ENCODE results near the gene ITGB1BP1. TPM values are rescaled to one million over a fixed set of nuclear protein-coding genes. Genes with fewer than 3 reads are reported as not detected.
A peak's percentile ranks its signal among the peaks of the same experiment; 100 is the strongest.

Gene ITGB1BP1
- total RNA-seq, 1 donor from 2014 or later, result 97.0 TPM

GRCh38 chr2:9430316-9431293 lies 7.3 kb upstream of the ITGB1BP1 start:
- DNase-seq (no peak), ATAC-seq (ENCODE audit: poor library complexity) (no peak)
- intact Hi-C loops (cut with DNase I), result no loop called here

- intact Hi-C loops (cut with DNase I), result loop anchor here (10.0 kb wide), 1 partner anchor 224 kb away; the partner anchor contains the start of gene ASAP2
- ATAC-seq (ENCODE audit: poor library complexity) (no peak), DNase-seq (no peak)
Observed at GRCh38 chr2:9428965-9429577, 5.7 kb upstream of the ITGB1BP1 start.

- DNase-seq (no peak), ATAC-seq (ENCODE audit: poor library complexity) (no peak)
- intact Hi-C loops (cut with DNase I), result loop anchor here (5.0 to 10.0 kb wide), 2 partner anchors 220 to 282 kb away; partner anchors contain the start of gene ASAP2
Observed at GRCh38 chr2:9424447-9425164, 1.3 kb upstream of the ITGB1BP1 start.

- ATAC-seq (ENCODE audit: poor library complexity), result no peak
- DNase-seq, result no peak
- intact Hi-C loops (cut with DNase I), result loop anchor here (5.0 to 10.0 kb wide), 2 partner anchors 219 to 282 kb away; partner anchors contain the start of gene ASAP2
Observed at GRCh38 chr2:9423922-9424272, 569 bp upstream of the ITGB1BP1 start.

- peak; percentile 74 for DNase-seq
- peak; percentile 48 for ATAC-seq (ENCODE audit: poor library complexity)
- intact Hi-C loops (cut with DNase I), result loop anchor here (5.0 to 10.0 kb wide), 2 partner anchors 218 to 280 kb away; partner anchors contain the start of gene ASAP2
Observed at GRCh38 chr2:9422321-9423099, 818 bp downstream of the ITGB1BP1 start.

- ATAC-seq (ENCODE audit: poor library complexity) (no peak), DNase-seq (no peak)
- intact Hi-C loops (cut with DNase I), result loop anchor here (5.0 to 10.0 kb wide), 2 partner anchors 216 to 278 kb away; partner anchors contain the start of gene ASAP2
Observed at GRCh38 chr2:9420495-9420894, 2.8 kb downstream of the ITGB1BP1 start.

GRCh38 chr2:9419541-9419940 lies 3.8 kb downstream of the ITGB1BP1 start:
- ATAC-seq (ENCODE audit: poor library complexity) (no peak), DNase-seq (no peak)
- intact Hi-C loops (cut with DNase I), result no loop called here

GRCh38 chr2:9418746-9419145 lies 4.6 kb downstream of the ITGB1BP1 start:
- ATAC-seq (ENCODE audit: poor library complexity), result no peak
- intact Hi-C loops (cut with DNase I), result no loop called here
- DNase-seq, result no peak

GRCh38 chr2:9417725-9418124 lies 5.6 kb downstream of the ITGB1BP1 start:
- DNase-seq (no peak), ATAC-seq (ENCODE audit: poor library complexity) (no peak)
- intact Hi-C loops (cut with DNase I), result no loop called here

GRCh38 chr2:9416962-9417316 lies 6.4 kb downstream of the ITGB1BP1 start:
- DNase-seq, result no peak
- ATAC-seq (ENCODE audit: poor library complexity), result no peak
- intact Hi-C loops (cut with DNase I), result no loop called here

- ATAC-seq (ENCODE audit: poor library complexity) (no peak), DNase-seq (no peak)
- intact Hi-C loops (cut with DNase I), result no loop called here
Observed at GRCh38 chr2:9416267-9416961, 6.9 kb downstream of the ITGB1BP1 start.

GRCh38 chr2:9415516-9416169 lies 7.7 kb downstream of the ITGB1BP1 start:
- intact Hi-C loops (cut with DNase I), result no loop called here
- no peak for DNase-seq
- no peak for ATAC-seq (ENCODE audit: poor library complexity)

- intact Hi-C loops (cut with DNase I), result no loop called here
- ATAC-seq (ENCODE audit: poor library complexity), result no peak
- DNase-seq, result no peak
Observed at GRCh38 chr2:9412781-9413180, 10.5 kb downstream of the ITGB1BP1 start.

GRCh38 chr2:9410108-9410507 lies 13.2 kb downstream of the ITGB1BP1 start:
- DNase-seq, result no peak
- intact Hi-C loops (cut with DNase I), result no loop called here
- ATAC-seq (ENCODE audit: poor library complexity), result no peak

- no peak for DNase-seq
- intact Hi-C loops (cut with DNase I), result no loop called here
- no peak for ATAC-seq (ENCODE audit: poor library complexity)
Observed at GRCh38 chr2:9408641-9409151, 14.6 kb downstream of the ITGB1BP1 start.

- ATAC-seq (ENCODE audit: poor library complexity), result no peak
- intact Hi-C loops (cut with DNase I), result no loop called here
- DNase-seq, result no peak
Observed at GRCh38 chr2:9407363-9407811, 15.9 kb downstream of the ITGB1BP1 start.
